ENCODE data around the gene RCCD1.

The RCCD1 gene

DNA sequence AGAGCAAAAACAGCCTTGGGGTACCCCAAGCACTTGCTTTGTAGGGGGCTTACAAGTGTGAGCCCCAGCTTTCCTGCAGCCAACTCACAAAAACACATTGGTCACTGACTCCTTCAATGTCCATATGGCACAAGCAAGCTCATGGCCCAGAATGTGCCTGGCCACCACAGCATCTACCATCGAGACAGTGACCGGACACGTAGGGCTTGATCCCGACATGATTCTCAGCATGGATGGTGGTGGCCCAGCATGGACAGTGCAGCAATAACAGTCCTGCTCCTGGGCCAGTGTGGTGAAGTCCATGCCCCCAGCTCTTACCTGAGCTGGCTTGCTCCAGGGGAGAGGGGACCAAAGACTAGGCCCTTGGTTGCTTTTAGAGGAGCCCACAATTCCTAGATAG is 13.6 kb upstream of the RCCD1 start:
- DNase-seq (ENCODE audit: low read depth in 4 of 4, low spot score in 1 of 4), result no peak

DNA sequence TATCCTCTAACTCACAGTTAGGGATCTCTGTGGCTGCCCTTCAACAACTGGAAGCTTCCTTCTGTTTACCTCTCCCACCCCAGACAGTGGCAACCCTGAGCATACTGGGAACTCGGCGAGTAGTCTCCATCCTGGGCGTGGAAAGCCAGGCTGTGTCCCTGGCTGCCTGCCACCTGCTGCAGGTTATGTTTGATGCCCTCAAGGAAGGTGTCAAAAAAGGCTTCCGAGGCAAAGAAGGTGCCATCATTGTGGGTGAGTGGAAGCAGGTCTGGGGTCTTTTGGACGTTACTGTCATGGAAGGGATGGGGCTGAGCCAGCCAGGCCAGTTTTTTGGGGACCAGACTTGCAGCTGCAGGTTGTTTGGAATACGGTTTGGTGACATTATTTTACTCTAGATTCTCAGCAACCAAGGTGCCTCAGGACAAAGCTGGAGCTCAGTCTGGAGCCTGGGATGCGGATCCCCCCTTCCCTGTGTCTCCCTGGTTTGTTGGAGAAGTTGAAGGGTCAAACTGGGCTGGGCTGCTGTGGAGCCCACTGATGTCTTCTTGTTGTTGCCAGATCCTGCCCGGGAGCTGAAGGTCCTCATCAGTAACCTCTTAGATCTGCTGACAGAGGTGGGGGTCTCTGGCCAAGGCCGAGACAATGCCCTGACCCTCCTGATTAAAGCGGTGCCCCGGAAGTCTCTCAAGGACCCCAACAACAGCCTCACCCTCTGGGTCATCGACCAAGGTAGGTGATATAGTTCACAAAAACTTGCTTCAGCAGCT is 12.1 kb upstream of the RCCD1 start:
- DNase-seq (ENCODE audit: low read depth in 4 of 4, low spot score in 1 of 4), result no peak

DNA sequence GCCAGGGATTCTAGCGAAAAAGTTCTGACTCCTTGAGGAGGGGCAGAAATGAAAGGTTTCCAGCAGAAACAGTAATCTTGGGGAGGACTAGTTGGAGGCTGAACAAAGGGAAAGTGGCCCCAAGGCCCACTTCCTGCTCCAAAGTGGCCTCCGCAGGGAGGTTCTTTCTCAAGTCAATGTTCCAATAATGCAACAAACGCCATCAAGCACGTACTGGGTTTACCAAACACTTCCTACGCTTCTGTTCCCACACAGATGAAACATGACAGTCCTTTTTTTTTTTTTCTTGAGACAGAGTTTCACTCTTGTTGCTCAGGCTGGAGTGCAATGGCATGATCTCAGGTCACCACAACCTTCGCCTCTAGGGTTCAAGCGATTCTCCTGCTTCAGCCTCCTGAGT is 9.6 kb upstream of the RCCD1 start:
- no peak for DNase-seq (ENCODE audit: low read depth in 4 of 4, low spot score in 1 of 4)

DNA sequence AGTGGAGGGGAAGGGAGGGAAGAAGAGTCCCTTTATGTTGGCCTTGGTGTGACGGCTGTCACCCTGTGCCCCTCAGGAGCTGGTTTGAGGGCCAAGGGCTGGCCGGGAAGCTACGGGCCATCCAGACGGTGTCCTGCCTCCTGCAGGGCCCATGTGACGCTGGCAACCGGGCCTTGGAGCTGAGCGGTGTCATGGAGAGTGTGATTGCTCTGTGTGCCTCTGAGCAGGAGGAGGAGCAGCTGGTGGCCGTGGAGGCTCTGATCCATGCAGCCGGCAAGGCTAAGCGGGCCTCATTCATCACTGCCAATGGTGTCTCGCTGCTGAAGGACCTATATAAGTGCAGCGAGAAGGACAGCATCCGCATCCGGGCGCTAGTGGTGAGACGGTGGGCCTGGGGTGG is 8.1 kb upstream of the RCCD1 start:
- DNase-seq (ENCODE audit: low read depth in 4 of 4, low spot score in 1 of 4), result no peak

DNA sequence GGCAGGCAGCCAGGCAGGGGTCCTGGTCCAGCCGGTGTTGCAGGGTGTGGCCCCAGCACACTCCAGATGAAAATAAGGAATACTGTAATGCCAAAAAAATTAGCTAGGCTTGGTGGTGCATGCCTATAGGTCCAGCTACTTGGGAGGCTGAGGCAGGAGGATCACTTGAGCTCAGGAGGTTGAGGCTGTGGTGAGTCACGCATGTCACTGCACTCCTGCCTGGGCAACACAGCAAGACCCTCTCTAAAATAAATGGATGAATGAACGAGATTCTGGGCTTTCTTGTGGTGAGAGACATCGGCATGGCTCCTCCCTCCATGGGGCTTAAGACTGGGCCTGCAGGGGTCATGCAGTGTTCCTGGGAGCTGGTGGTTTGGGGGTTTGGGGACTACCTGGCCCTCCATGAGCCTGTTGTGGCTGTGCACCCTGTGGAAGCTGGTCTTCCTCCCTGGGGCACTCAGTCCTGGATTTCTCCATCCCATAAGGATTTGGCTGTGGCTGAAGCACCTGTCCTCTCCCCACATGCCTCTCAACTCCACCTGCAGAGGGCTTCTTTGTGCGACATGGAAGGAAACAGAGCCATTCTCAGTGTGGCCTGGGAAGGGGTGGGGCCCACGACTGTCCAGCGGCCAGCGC is 7.6 kb upstream of the RCCD1 start:
- no peak for DNase-seq (ENCODE audit: low read depth in 4 of 4, low spot score in 1 of 4)

DNA sequence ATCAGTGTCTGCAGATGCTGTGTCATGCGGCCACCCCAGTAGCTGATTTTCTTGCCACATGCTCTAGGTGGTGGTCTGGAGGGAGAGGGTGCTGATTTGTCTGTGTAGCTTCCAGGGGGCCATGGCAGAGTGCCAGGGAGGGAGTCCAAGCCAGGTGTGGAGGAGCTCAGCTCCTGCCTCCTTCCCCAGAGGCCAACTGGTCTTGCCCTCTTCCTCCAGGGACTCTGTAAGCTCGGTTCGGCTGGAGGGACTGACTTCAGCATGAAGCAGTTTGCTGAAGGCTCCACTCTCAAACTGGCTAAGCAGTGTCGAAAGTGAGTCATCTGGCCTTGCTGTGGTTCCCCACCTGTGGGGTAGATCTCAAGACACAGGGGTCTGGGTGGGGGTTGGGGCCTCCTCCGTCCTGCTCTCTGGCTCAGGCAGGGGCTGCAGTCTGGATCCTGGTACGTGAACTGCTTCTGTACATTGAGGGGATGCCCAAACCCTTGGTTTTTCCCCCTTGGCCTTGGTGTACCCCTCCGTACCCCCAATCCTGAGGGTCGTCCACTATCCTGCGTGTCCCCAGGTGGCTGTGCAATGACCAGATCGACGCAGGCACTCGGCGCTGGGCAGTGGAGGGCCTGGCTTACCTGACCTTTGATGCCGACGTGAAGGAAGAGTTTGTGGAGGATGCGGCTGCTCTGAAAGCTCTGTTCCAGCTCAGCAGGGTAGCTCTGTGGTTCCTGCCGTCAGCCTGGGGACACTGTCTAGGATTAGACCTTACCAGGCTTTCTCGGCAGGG is 6.9 kb upstream of the RCCD1 start:
- no peak for DNase-seq (ENCODE audit: low read depth in 4 of 4, low spot score in 1 of 4)

DNA sequence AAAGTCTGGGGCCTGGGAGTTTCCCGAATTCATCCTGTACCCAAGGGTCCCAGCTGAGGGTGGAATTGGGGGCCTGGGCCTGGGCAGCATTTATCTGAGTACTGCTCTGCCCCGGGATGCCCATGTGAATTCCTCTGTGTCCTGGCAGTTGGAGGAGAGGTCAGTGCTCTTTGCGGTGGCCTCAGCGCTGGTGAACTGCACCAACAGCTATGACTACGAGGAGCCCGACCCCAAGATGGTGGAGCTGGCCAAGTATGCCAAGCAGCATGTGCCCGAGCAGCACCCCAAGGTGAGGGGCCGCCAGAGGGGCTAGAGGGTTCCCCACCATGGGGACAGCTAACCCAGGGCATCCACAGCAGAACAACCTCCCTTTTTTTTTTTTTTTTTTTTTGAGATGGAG is 6.2 kb upstream of the RCCD1 start:
- no peak for DNase-seq (ENCODE audit: low read depth in 4 of 4, low spot score in 1 of 4)

DNA sequence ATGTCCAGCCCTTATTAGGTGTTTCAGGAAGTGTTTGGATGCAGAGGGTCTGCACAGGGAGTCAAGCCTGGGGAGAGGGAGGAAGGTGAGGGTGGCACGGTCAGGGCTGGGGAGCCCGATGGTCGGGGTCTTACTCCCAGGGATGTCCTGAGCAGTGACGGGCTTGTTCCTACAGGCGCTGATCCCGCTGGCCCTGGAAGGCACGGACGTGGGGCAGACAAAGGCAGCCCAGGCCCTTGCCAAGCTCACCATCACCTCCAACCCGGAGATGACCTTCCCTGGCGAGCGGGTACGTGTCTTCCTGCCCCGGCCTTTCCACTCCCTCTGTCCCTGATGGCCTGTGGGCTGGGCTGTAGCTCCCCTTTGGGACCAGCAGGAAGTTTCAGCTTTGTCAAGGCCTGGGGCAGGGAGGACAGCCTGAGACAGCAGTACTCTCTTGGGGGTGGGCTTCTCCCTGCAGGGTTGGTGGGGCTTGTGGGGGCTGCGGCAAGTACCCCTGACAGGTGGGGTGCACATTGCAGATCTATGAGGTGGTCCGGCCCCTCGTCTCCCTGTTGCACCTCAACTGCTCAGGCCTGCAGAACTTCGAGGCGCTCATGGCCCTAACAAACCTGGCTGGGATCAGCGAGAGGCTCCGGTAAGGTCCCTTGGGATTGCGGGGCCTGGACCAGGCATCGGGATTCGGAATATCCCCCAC is 4.6 kb upstream of the RCCD1 start:
- no peak for DNase-seq (ENCODE audit: low read depth in 4 of 4, low spot score in 1 of 4)

DNA sequence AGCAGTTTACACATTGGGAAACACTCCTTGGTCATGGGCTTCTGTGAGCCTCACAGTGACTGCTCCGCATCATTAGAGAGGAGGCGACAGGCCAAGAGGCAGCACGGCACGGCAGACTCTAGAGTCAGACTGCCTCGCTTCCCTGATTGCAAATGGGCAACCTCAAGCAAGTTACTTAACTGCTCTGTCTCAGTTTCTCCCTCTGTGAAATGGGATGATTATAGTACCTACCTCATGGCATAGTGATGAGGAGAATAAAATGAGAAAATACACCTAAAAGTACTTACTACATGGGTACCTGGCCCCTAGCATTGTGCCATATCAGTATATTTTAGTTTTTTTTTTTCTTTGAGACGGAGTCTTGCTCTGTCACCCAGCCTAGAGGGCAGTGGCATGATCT is 4.0 kb upstream of the RCCD1 start:
- no peak for DNase-seq (ENCODE audit: low read depth in 4 of 4, low spot score in 1 of 4)

DNA sequence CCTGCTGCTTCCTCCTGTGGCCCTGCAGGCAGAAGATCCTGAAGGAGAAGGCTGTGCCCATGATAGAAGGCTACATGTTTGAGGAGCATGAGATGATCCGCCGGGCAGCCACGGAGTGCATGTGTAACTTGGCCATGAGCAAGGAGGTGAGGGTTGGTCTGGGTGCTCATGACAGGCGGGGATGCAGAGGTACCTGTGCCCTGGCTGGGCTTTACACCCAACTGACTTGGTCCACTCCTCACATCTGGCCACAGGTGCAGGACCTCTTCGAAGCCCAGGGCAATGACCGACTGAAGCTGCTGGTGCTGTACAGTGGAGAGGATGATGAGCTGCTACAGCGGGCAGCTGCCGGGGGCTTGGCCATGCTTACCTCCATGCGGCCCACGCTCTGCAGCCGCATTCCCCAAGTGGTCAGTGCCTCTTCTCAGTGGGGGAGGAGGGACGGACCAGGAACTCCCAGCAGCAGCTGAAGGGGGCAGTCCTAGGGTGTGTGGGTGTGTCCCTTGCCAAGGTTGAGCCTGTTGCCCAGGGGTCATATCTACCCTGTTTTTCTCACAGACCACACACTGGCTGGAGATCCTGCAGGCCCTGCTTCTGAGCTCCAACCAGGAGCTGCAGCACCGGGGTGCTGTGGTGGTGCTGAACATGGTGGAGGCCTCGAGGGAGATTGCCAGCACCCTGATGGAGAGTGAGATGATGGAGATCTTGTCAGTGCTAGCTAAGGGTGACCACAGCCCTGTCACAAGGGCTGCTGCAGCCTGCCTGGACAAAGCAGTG is 1.6 kb upstream of the RCCD1 start:
- no peak for DNase-seq (ENCODE audit: low read depth in 4 of 4, low spot score in 1 of 4)

DNA sequence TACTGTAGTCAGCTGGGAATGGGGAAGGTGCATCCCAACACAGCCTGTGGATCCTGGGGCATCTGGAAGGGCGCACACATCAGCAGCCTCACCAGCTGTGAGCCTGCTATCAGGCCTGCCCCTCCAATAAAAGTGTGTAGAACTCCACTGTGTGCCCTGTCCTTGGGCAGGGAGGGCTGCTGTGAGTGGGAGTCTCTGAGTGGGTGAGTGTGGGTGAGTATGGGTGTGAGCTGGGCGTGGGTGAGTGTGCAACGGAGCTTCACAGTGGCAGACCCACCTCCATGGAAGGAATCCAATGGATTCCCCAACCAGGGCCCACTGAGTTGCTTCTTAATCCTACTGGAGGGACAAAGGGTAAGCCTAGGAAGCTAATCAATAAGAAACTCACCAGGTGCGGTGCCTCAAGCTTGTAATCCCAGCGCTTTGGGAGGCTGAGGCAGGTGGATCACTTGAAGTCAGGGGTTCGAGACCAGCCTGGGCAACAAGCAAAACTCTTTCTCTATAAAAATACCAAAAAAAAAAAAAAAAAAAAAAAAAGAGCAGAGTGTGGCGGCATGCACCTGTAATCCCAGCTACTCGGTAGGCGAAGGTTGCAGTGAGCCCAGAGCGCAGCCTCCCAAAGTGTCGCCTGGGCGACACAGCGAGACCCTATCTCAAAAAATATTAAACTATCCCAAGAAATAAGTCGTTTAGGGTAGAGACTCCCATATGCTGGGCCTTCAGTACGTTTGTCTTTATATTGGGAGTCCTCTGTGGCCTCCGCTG is 555 bp upstream of the RCCD1 start:
- DNase-seq (ENCODE audit: low read depth in 4 of 4, low spot score in 1 of 4), result no peak

DNA sequence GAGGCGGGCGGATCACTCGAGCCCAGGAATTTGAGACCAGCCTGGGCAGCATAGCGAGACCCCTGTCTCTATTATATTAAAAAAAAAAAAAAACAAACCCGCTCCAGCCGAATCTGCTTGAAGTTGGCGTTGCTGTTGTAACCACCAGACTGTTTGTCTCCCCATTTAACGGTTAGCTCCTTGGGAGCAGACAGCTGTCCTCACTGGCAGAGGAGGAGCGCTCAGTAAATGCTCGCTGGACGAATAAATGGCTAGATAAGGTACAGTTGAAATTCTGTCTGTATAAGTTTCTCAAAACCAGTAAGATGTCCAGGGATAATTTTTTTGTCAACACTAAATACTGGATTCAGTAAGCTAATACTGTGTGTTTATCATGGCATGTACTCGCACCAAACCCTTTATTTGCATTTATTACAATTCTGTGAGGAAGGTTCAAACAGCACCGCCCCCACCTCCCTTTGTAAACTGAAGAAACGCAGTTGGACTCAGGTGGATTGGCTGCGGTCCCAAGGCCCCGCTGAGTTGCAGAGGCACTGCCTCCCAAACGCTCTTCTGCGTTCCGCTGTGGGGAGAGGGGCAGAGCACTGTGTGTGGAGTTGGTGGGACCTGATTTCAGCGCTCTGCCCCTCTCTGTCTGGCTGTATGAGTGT is 1.1 kb downstream of the RCCD1 start:
- no peak for DNase-seq (ENCODE audit: low read depth in 4 of 4, low spot score in 1 of 4)

DNA sequence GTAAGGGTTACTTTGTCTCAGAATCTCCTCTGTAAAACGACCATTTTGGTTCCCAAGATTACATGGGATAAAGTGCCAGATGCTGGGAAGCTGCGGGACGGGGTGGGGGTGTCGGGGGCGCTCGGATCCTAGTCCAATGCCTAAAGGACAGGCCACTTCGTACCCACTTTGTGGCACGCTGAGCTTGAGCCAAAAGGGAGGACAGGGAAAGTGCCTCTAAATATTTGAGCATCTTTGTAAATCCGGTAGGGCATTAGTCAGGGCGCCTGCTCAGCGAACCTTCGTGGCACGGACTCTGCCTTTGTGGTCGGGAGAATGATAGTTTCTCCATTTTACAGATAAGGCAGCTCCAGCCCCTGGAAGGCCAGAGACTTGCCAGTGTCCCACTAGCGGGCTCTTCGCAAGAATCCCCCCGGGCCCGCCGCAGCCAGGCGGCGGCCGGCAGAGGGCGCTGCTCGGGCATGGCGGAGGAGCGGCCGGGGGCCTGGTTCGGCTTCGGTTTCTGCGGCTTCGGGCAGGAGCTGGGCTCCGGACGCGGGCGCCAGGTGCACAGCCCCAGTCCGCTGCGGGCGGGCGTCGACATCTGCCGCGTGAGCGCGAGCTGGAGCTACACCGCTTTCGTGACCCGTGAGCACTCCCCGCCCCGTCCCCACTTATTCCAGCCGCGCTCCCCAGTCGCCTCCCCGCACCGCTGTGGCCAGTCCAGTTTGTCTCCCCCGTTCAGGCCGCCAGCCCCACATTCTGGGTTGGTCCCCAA is 1.8 kb downstream of the RCCD1 start:
- peak; percentile 34 to 60 (median 44) for DNase-seq (ENCODE audit: low read depth in 4 of 4, low spot score in 1 of 4)

DNA sequence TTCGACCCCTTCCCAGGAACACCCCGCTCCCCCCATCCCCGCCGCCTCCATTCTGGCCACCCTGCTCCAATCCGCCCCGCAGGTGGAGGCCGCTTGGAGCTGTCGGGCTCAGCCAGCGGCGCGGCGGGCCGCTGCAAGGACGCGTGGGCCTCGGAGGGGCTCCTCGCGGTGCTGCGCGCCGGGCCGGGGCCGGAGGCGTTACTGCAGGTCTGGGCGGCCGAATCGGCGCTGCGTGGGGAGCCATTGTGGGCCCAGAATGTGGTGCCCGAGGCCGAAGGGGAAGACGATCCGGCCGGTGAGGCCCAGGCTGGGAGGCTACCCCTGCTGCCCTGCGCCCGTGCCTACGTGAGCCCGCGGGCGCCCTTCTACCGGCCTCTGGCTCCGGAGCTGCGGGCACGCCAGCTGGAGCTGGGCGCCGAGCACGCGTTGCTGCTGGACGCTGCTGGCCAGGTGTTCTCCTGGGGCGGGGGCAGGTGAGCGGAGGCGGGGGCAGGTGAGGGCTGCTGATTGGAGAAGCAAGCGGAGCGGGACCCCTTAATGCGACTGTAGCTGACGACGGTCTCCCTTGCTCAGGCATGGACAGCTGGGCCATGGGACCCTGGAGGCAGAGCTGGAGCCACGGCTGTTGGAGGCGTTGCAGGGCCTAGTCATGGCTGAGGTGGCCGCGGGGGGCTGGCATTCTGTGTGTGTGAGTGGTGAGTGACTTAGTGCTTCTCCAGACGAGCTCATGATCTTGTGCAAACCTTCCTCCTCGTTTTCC is 2.5 kb downstream of the RCCD1 start:
- no peak for DNase-seq (ENCODE audit: low read depth in 4 of 4, low spot score in 1 of 4)

DNA sequence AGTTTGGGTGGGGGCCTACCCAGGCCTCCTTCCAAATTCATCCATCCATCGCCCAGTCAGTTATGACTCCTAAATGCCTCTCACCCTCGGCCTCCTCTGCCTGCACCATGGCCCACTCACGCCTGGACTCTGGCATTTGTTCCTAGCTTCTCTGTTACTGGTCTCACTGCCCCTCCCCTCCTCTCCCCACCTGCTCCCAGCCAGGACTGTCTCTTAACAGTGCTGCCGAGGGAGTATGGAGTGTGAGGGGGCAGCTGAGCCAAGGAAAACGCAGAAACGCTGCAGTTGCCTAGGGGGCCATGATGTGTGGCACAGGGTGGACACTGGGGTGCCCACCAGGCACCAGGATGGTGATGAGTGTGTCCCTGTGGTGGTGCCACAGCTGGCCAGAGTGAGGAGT is 3.1 kb downstream of the RCCD1 start:
- DNase-seq (ENCODE audit: low read depth in 4 of 4, low spot score in 1 of 4), result no peak

DNA sequence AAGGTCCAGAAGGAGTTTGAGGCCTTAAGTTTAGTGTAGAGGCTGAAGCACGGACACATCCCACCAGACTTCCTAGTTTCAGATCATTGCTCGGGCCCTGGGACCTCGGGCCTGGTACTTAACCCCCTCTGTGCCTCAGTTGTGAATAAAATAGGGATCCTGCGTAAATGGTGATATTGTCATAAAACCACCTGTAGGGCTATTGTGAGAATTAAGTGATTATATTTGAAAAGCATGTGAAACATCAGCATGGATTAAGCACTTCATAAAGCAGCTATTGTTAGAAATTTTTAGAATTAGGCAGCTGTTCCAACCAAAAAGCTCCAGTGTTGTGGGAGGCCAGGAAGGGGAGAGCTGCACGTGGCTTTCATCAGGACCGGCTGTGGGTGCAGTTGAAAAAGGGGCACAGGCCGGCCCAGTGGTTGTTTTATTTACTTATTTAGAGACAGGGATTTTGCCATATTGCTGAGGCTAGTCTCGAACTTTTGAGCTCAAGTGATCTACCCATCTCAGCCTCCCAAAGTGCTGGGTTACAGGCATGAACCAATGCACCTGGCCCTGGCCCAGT is 4.4 kb downstream of the RCCD1 start:
- no peak for DNase-seq (ENCODE audit: low read depth in 4 of 4, low spot score in 1 of 4)

DNA sequence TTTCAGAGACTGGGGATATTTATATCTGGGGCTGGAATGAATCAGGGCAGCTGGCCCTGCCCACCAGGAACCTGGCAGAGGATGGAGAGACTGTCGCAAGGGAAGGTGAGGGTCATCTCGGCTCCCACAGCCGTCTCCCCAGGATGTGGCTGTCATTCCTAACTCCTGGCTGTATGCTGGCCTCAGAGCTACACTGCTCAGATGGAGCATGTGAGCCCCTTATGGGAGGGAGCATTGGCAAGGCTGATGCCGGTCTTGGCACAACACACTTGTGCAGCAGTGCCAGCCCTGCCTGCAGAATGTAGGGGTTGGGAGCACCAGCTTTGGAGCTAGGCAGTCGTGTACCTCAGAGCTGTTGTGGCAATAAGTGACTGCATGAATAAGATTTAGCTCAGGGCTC is 5.2 kb downstream of the RCCD1 start:
- no peak for DNase-seq (ENCODE audit: low read depth in 4 of 4, low spot score in 1 of 4)

Measured in stimulated activated CD4-positive, alpha-beta T cell treated with anti-CD3 and anti-CD28 coated beads, Interleukin-1b, Interleukin-23, amount 100 ng/mL, for 24 hours (primary cell).